Epithelial cell of proximal tubule (primary cell): Measurements from ENCODE around the gene FHIP1A. TPM values are rescaled to one million over a fixed set of nuclear protein-coding genes. Genes with fewer than 3 reads are reported as not detected.

ENCODE experiments used
- DNase-seq: peaks from one replicate; pipeline ENCODE4 v3.0.0-alpha.2; 2011; ENCODE audit warnings: low read depth
- H3K4me3 ChIP-seq: 2 replicates; pipeline ENCODE4 v1.5.1; 2011; ENCODE audit warnings: low read depth, mild to moderate bottlenecking, low read length
- CTCF ChIP-seq: conservative IDR thresholded peaks from 2 replicates; pipeline ENCODE4 v1.5.1; 2012; ENCODE audit warnings: low read depth, mild to moderate bottlenecking, low read length
- total RNA-seq: library from RNA; depleted of rRNA; stranded (reverse); fragments of >200 nt; gene quantifications from 2 replicates; pipeline ENCODE4 v1.2.3, GENCODE V29; 2015

FHIP1A gene
- total RNA-seq, 1 donor from 2014 or later = 17.0 TPM

GRCh38 chr4:151436093-151436518, 27.1 kb downstream of the FHIP1A start:
- H3K4me3 ChIP-seq = no peak overlapping the region
- DNase-seq = no peak
- TF ChIP-seq CTCF = no peak

DNA sequence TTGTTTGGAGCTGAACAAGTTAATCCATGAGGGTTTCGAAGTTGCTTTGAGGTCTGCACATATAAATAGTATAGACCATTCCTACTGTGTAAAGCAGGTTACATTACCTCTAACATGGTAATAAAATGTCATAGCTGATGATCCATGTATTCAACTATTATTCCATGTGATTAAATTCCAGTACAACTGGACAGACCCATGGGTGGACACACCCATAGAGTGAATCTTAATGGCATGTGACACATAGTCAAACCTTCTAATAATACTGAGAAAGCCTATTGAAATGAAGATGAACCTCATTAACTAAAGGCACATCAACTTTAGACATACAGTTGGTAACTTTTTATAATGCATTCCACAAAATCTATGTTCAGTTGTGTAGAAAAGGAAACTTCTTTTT, 28.5 kb downstream of the FHIP1A start:
- TF ChIP-seq CTCF = no peak
- no peak overlapping the region for H3K4me3 ChIP-seq
- no peak for DNase-seq

DNA sequence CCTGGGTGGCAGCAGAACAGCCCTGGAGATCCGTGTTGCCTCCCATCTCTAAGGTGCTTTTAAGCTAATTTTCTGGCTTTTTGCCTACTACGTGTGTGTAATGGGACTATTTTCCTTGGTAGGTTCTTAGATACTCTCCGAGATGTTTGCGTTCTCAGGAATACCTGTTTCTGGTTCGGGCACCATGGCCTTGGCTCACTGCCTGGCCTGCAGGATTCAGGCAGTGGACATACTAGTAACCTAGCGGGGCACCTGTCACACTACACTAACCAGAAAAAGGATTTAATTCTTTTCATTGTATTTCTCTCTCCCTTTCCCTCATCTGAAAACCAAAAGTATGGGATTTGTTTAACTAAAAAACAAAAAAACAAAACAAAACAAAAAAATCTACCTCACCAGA, 29.2 kb downstream of the FHIP1A start:
- no peak overlapping the region for H3K4me3 ChIP-seq
- no peak for TF ChIP-seq CTCF

GRCh38 chr4:151439320-151439719, 30.3 kb downstream of the FHIP1A start:
- no peak for TF ChIP-seq CTCF
- DNase-seq = no peak
- H3K4me3 ChIP-seq = no peak overlapping the region

More for the DNA sequence above, 29.2 kb downstream of the FHIP1A start:
- no peak for DNase-seq

GRCh38 chr4:151442002-151442401, 33.0 kb downstream of the FHIP1A start:
- no peak overlapping the region for H3K4me3 ChIP-seq
- no peak for TF ChIP-seq CTCF
- no peak for DNase-seq

DNA sequence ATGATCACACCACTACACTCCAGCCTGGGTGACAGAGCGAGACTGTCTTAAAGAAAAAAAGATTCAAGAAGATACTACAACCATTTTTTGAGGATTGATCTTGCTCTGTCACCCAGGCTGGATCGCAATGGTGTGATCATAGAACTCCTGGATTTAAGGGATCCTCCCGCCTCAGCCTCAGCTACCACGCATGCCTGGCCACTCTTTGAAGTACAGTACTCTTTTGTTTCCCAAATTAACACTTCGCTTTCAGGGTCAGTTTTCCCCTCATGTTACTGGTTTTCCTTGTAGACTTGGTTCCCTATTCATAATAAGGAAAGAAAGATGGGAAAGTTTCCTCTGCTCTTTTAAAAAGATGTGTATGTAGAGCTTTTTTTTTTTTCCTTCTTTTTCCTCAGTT, 34.3 kb downstream of the FHIP1A start:
- TF ChIP-seq CTCF = no peak
- DNase-seq = no peak
- H3K4me3 ChIP-seq = no peak overlapping the region

DNA sequence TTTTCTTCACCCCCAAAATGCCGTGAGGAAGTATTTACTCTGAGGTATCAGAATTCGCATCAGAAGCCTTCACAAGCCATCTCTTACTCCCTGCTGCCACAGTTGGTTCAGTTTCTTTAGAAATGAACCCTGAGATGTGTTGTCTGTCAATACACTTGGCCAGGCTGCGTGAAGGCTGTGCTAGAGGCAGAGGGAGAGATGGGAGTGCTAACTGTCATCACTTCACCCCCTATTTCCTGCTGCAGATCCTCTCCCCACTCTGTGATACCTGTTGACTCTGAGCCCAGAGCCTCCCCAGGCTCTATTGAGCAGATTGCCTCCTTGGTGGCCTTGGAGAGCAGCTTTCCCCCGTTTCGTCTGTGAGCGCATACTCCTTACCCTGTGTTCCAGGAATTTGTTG, 34.8 kb downstream of the FHIP1A start:
- no peak overlapping the region for H3K4me3 ChIP-seq
- TF ChIP-seq CTCF = no peak
- no peak for DNase-seq
